ENCODE results near the gene PTPN2. TPM values are rescaled to one million over a fixed set of nuclear protein-coding genes. Genes with fewer than 3 reads are reported as not detected.

Gene PTPN2
- 10 to 100 TPM; 60.6 to 72.9 TPM for total RNA-seq

DNA sequence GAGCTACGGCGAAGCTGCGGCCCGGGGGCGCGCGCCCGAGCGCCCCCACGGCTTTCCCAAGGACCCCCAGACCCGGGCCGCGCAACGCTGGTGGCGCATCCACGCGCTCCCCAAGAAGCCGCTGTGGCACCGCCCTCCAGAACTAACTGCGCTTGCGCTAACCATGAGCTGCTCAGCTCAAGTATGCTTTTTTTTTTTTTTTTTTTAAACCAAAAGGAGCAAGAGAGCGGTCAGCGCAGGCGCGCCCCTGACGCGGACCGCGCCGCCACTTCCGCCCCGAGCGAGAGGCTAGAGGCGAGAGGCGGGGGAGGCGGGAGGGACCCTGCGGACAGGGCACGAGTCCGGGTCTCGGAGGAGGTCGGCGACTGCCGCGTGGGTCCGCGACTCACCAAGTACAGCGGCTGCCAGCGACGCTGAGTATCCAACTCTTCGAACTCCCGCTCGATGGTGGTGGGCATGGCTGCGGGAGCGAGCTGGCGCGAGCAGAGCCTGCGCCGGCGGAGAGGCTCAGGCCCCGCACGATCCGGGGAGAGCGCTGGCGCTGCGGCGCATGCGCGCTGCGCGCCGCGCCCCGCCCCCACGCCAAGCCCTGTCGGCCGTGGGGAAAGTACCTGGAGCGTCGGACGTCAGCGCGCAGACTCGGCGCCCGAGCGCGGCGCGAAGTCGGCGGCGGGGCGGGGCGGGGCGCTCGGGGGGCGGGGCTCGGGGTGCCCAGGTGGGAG, at the start of gene PTPN2:
Gene PTPN2 (minus strand): TSS at position 554 of the 722 bp plus-strand sequence. CDS start 96 bp downstream, at position 458.
- no peaks in the 10 kb centered on the region for H3K27me3 Mint-ChIP-seq
- ChIA-PET CTCF (interaction anchor here (0.5 to 3.9 kb wide), 8 partner anchors 10 to 181 kb away, joined by 3 to 16 read pairs (median 4); partner anchors contain the start of gene PSMG2), POLR2A (interaction anchor here (0.9 to 1.6 kb wide), 12 partner anchors 16 to 506 kb away, joined by 3 to 18 read pairs (median 5); partner anchors contain the start of genes AFG3L2, CEP192, CEP76 and PSMG2)
- peaks cover 56% of the 10 kb centered on the region for H3K4me1 Mint-ChIP-seq
- peak; percentile 88 for ATAC-seq
- peaks cover 15% of the 10 kb centered on the region for H3K36me3 Mint-ChIP-seq (ENCODE audit: low read depth)
- peak within 1 kb of the TSS; percentile 78 for H3K4me3 Mint-ChIP-seq
- H3K27ac Mint-ChIP-seq: peak within 1 kb of the TSS; percentile 94
- DNase-seq: peak; percentile 93
- no peaks in the 10 kb centered on the region for H3K9me3 Mint-ChIP-seq (ENCODE audit: low read depth)
- intact Hi-C loops (cut with DNase I, micrococcal nuclease): loop anchor here (1.0 to 5.0 kb wide), 11 partner anchors 25 to 1032 kb away; partner anchors contain the start of genes AFG3L2 (in 1 of the 2), CEP192 (in 1 of the 2), CEP76 (in 1 of the 2) and CHMP1B (in 1 of the 2)

DNA sequence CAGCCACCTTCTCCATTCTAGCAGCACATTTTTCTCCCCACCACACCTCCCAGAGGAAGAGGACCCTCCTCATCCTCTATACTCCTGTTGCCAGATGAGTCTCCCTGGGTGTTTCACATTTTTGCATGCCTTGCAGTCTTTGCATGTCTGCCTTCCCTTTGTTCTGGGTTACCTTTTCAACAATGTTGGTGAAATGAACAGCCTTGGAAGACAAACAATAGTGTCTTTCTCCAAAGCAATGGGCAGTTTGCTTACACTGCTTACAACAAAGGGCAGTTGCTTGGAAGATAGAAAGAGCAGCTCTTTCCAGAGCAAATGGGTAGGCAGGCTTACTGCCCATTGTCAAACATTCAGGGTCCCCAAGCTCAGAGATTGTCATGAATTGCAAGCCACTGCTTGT, 49.3 kb upstream of the PTPN2 start:
- intact Hi-C loops (cut with DNase I, micrococcal nuclease): loop anchor here in 1 of 2 experiments (5.0 to 10.0 kb wide), 2 partner anchors 41 to 539 kb away; no protein-coding TSS in a partner anchor
- no peak overlapping the region for H3K4me3 Mint-ChIP-seq
- H3K9me3 Mint-ChIP-seq (ENCODE audit: low read depth): no peaks in the 10 kb centered on the region
- ATAC-seq (no peak), DNase-seq (no peak)
- peaks cover 2% of the 10 kb centered on the region for H3K4me1 Mint-ChIP-seq
- H3K36me3 Mint-ChIP-seq (ENCODE audit: low read depth): no peaks in the 10 kb centered on the region
- no peaks in the 10 kb centered on the region for H3K27me3 Mint-ChIP-seq
- ChIA-PET POLR2A (no interaction called here), CTCF (interaction anchor here (0.6 to 4.2 kb wide), 9 partner anchors 10 to 243 kb away, joined by 3 to 144 read pairs (median 10); no protein-coding TSS in a partner anchor)
- no peak overlapping the region for H3K27ac Mint-ChIP-seq

DNA sequence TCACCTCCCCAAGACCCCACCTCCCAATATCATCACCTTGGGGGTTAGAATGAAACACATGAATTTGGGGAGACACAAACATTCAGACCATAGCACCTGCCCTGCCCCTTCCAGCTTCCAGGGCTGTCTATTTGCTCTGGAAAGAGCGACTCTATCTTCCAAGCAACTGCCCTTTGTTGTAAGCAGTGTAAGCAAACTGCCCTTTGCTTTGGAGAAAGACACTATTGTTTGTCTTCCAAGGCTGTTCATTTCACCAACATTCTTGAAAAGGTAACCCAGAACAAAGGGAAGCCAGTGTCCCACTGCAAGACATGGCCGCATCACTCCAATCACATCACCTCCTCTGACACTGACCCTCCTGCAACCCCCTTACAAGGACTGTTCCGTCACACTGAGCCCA, 46.9 kb upstream of the PTPN2 start:
- H3K9me3 Mint-ChIP-seq (ENCODE audit: low read depth): no peaks in the 10 kb centered on the region

DNA sequence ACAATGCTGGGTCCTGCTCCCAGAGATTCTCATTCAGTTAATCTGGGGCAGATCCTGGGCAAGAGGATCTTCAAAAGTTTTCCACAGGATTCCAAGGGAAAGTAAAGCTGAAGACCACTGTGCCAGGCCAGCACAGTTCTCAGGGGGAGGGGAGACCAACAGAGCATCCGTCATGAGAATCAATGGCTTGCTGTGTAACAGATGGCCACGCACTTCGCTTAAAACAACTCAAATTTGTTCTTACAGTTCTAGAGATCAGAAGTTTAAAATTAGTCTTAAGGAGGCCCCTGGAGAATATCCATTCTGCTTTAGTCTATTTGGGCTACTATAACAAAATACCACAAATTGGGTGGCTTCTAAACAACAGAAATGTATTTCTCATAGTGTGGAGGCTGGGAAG, 46.3 kb upstream of the PTPN2 start:
- no peak for DNase-seq
- ChIA-PET POLR2A (no interaction called here), CTCF (no interaction called here)
- Mint-ChIP-seq H3K36me3 (ENCODE audit: low read depth) (no peaks in the 10 kb centered on the region), H3K4me3 (no peak overlapping the region), H3K4me1 (peaks cover 2% of the 10 kb centered on the region), H3K27me3 (no peaks in the 10 kb centered on the region), H3K27ac (peak overlapping the region; percentile 1), H3K9me3 (ENCODE audit: low read depth) (no peaks in the 10 kb centered on the region)
- ATAC-seq: no peak
- intact Hi-C loops (cut with DNase I, micrococcal nuclease): loop anchor here in 1 of 2 experiments (5.0 to 10.0 kb wide), 2 partner anchors 38 to 536 kb away; no protein-coding TSS in a partner anchor

More for the DNA sequence above, 46.9 kb upstream of the PTPN2 start:
- ChIA-PET CTCF (no interaction called here), POLR2A (no interaction called here)
- Mint-ChIP-seq H3K4me3 (no peak overlapping the region), H3K27ac (no peak overlapping the region), H3K36me3 (ENCODE audit: low read depth) (no peaks in the 10 kb centered on the region), H3K27me3 (no peaks in the 10 kb centered on the region), H3K4me1 (peaks cover 2% of the 10 kb centered on the region)
- intact Hi-C loops (cut with DNase I, micrococcal nuclease): loop anchor here in 1 of 2 experiments (5.0 to 10.0 kb wide), 2 partner anchors 39 to 536 kb away; no protein-coding TSS in a partner anchor
- ATAC-seq (no peak), DNase-seq (no peak)

DNA sequence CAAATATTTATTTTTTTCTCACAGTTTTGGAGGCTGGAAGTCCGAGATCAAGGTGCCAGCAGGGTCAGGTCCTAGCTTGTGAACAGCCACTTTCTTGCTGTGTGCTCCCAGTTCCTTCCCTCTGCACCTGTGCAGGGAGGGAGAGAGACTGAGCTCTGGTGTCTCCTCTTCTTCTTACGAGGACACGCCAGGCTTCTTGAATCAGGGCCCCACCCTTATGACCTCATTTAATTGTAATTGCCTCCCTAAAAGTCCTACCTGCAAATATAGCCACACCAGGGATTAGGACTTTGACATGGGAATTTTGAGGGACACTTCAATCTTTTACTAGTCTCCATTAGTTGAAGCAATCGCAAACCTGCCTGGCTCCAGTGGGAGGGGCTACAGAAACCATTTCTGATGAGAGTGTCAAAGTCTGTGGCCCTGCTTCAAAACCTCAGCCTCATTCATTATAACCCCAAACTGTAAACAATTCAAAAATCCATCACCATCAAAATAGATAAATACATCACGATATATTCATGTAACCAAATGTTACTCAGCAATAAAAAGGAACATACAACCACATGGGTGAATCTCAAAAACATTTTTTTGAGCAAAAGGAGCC, 45.5 kb upstream of the PTPN2 start:
- H3K4me3 Mint-ChIP-seq: no peak overlapping the region
- POLR2A ChIA-PET: no interaction called here
- ATAC-seq: no peak
- intact Hi-C loops (cut with DNase I, micrococcal nuclease): loop anchor here in 1 of 2 experiments (5.0 to 10.0 kb wide), 2 partner anchors 37 to 535 kb away; no protein-coding TSS in a partner anchor
- H3K4me1 Mint-ChIP-seq: peaks cover 1% of the 10 kb centered on the region
- H3K27ac Mint-ChIP-seq: no peak overlapping the region
- H3K36me3 Mint-ChIP-seq (ENCODE audit: low read depth): no peaks in the 10 kb centered on the region
- no peaks in the 10 kb centered on the region for H3K9me3 Mint-ChIP-seq (ENCODE audit: low read depth)
- H3K27me3 Mint-ChIP-seq: no peaks in the 10 kb centered on the region
- DNase-seq: no peak
- CTCF ChIA-PET: no interaction called here

DNA sequence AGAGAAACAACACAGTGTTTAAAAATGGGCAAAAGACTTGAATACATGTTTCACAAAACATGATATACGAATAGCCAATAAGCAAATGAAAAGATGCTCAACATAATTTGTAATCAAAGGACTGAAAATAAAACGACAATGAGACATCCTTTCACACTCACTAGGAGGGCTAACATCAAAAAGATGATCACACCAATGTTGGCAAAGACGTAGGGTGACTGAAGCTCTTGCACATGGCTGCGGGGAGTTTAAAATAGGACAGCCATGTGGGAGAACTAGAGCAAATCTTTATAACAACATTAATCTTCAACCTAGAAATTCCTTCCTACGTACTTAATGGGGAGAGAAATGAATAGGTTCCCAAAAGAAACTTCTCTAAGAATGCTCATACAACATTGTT, 44.6 kb upstream of the PTPN2 start:
- no peak for DNase-seq
- Mint-ChIP-seq H3K9me3 (ENCODE audit: low read depth) (no peaks in the 10 kb centered on the region), H3K27ac (no peak overlapping the region), H3K4me1 (no peaks in the 10 kb centered on the region), H3K36me3 (ENCODE audit: low read depth) (no peaks in the 10 kb centered on the region), H3K27me3 (no peaks in the 10 kb centered on the region), H3K4me3 (no peak overlapping the region)
- intact Hi-C loops (cut with DNase I, micrococcal nuclease): no loop called here
- no peak for ATAC-seq
- CTCF ChIA-PET: no interaction called here
- POLR2A ChIA-PET: no interaction called here

DNA sequence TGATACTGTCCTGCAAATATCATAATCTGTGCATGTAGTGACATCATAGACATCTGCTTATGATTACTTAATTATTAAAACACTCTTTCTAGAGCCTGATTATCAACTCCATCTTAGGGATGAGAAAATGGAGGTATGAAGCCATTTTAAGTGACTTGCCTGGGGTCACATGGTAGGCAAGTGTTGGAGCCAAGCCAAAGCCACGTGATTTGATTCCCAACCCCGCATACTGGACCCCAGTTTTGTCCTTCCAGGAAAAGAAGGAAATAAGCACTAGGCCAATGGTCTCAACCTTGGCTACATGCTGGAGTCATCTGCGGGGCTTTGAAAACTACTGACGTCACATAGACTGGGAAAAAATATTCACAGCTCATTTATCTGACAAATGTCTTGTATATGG, 44.2 kb upstream of the PTPN2 start:
- H3K9me3 Mint-ChIP-seq (ENCODE audit: low read depth): no peaks in the 10 kb centered on the region
- no peaks in the 10 kb centered on the region for H3K36me3 Mint-ChIP-seq (ENCODE audit: low read depth)
- no peaks in the 10 kb centered on the region for H3K4me1 Mint-ChIP-seq
- intact Hi-C loops (cut with DNase I, micrococcal nuclease): no loop called here
- no peak overlapping the region for H3K4me3 Mint-ChIP-seq
- DNase-seq (no peak), ATAC-seq (no peak)
- ChIA-PET POLR2A (no interaction called here), CTCF (no interaction called here)
- H3K27me3 Mint-ChIP-seq: no peaks in the 10 kb centered on the region
- H3K27ac Mint-ChIP-seq: no peak overlapping the region

DNA sequence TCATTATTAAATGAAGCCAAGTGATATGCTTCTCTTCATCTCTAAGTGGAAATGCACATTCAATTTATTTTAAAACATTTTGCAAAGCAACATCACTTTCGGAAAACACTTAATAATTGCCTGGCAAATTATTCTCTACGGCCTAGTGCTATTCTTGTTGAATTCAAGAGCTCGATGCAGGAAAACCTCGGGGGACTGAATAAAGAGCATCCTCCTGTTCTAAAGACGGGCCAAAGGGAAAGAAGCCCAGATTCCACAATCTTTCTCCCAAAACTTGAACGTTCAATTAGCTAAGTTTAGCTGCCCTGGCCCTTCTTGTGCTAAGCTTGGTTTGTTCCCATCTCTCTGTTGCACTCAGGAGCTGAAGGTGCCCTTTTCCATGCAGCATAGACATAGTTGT, 40.6 kb upstream of the PTPN2 start:
- intact Hi-C loops (cut with DNase I, micrococcal nuclease): no loop called here
- Mint-ChIP-seq H3K9me3 (ENCODE audit: low read depth) (no peaks in the 10 kb centered on the region), H3K4me1 (peaks cover 8% of the 10 kb centered on the region), H3K27ac (no peak overlapping the region), H3K4me3 (no peak overlapping the region), H3K36me3 (ENCODE audit: low read depth) (no peaks in the 10 kb centered on the region), H3K27me3 (no peaks in the 10 kb centered on the region)
- DNase-seq: no peak
- ChIA-PET CTCF (interaction anchor here (0.9 to 3.5 kb wide), 3 partner anchors 9 to 101 kb away, joined by 4 to 20 read pairs (median 4); no protein-coding TSS in a partner anchor), POLR2A (no interaction called here)
- no peak for ATAC-seq

DNA sequence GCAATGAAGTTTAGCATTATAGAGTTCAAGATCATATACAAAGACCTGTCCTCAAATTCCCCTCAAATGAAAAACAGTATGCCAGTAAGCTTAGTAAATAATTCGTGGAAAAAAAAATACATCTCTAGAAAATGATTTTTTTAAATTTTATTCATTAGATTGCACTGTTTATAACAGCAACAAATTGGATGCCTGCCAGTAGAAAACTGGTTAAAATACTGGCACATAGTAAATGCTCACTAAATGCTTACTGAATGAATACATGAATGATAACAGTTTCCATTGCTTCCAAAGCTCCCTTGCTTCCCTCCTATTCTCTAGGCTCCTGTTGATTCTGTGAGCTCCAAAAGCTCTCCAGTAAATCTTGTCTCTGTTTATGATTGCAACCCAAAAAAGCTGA, 38.2 kb upstream of the PTPN2 start:
- no peaks in the 10 kb centered on the region for H3K36me3 Mint-ChIP-seq (ENCODE audit: low read depth)
- ChIA-PET POLR2A (no interaction called here), CTCF (interaction anchor here (1.2 to 3.5 kb wide), 7 partner anchors 12 to 530 kb away, joined by 3 to 20 read pairs (median 6); no protein-coding TSS in a partner anchor)
- peaks cover 8% of the 10 kb centered on the region for H3K4me1 Mint-ChIP-seq
- H3K4me3 Mint-ChIP-seq: no peak overlapping the region
- H3K27me3 Mint-ChIP-seq: no peaks in the 10 kb centered on the region
- intact Hi-C loops (cut with DNase I, micrococcal nuclease): no loop called here
- no peaks in the 10 kb centered on the region for H3K9me3 Mint-ChIP-seq (ENCODE audit: low read depth)
- no peak for ATAC-seq
- no peak for DNase-seq
- no peak overlapping the region for H3K27ac Mint-ChIP-seq

DNA sequence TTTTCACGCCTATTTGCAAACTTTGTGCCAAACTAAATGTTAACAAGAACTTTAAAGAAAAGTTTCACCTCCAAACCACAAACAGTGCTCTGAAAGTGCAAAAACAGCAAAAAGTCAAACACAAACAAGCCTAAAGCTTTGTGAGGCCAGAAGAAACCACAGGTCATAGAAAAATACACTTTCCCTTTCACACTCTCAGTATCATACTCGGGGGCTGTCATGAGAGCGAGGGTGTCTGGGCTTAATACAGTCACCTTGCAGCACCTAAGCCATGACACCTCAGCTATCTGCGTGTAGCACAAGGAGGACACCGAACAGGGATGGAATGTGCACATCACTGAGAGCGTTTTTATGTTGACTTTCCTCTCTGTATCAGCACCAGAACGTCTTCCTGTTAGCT, 37.1 kb upstream of the PTPN2 start:
- POLR2A ChIA-PET: interaction anchor here (1.0 kb wide), 2 partner anchors 10 to 219 kb away, joined by 3 to 4 read pairs; partner anchors contain the start of genes CEP76 and PSMG2
- CTCF ChIA-PET: interaction anchor here (1.1 to 2.2 kb wide), 6 partner anchors 13 to 210 kb away, joined by 3 to 10 read pairs (median 6); no protein-coding TSS in a partner anchor
- Mint-ChIP-seq H3K9me3 (ENCODE audit: low read depth) (no peaks in the 10 kb centered on the region), H3K27ac (no peak overlapping the region), H3K4me1 (peaks cover 8% of the 10 kb centered on the region), H3K36me3 (ENCODE audit: low read depth) (no peaks in the 10 kb centered on the region), H3K27me3 (no peaks in the 10 kb centered on the region), H3K4me3 (no peak overlapping the region)
- ATAC-seq (peak; percentile 95), DNase-seq (peak; percentile 42)
- intact Hi-C loops (cut with DNase I, micrococcal nuclease): no loop called here

DNA sequence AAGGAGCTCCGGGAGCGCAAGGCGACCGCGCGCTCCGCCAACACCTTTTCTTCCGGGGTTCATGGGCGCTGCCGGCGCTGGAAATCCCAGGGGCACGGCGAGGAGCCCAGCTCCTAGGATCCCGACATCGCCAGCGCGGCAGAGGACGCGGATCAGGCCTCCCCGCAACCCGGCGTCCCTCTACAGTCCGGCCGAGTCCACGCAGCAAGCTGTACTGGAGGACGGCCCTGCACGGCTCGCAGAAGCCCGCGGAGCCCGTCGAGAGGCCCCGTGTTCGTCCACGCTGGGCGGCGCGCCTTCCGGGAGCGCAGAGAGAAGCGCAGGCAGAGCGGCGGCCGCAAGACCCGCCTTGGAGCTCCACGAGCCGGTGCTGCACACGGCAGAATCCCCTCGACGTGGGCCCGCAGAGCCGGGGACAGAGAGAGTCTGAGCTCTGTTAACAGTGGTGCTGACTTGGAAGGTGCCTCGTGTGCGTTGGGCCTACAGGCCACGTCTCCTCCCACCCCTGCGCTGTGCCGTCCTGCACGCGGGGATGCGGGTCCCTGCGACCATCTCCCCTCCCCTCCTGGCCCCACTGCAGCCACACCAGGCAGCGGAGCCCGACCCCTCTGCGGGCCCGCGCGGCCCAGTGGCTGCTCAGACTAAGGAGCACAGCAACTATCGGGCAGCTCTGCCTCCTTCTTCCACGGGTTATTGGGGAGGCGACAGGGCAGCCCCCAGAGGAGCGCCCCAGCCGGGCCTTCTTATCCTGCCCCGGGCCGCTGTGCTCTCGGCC, 28.1 kb upstream of the PTPN2 start:
- Mint-ChIP-seq H3K36me3 (ENCODE audit: low read depth) (peaks cover 2% of the 10 kb centered on the region), H3K27me3 (peaks cover 5% of the 10 kb centered on the region), H3K4me1 (peaks cover 4% of the 10 kb centered on the region), H3K4me3 (no peak overlapping the region), H3K27ac (no peak overlapping the region), H3K9me3 (ENCODE audit: low read depth) (peaks cover 12% of the 10 kb centered on the region)
- ChIA-PET CTCF (interaction anchor here (0.5 to 1.3 kb wide), 4 partner anchors 11 to 300 kb away, joined by 3 to 5 read pairs (median 3); no protein-coding TSS in a partner anchor), POLR2A (interaction anchor here (1.0 kb wide), 1 partner anchor 9 kb away, joined by 3 read pairs; no protein-coding TSS in a partner anchor)
- DNase-seq: no peak
- no peak for ATAC-seq
- intact Hi-C loops (cut with DNase I, micrococcal nuclease): no loop called here

All from activated CD4-positive, alpha-beta T cell treated with anti-CD3 and anti-CD28 coated beads for 36 hours (primary cell).